SK-N-SH (cell line): ENCODE measurements around the gene DNAH6. TPM values are rescaled to one million over a fixed set of nuclear protein-coding genes. Genes with fewer than 3 reads are reported as not detected.

ENCODE experiments used
- CTCF ChIA-PET: fragments of 300-600, 350-600 bp; formaldehyde crosslinking; extraction: SDS; loops from one replicate; lab custom pipeline; 2021; lab: Yijun Ruan, JAX
- POLR2A ChIA-PET: fragments of 350-600 bp; sonication (Branson Sonifier 250); formaldehyde crosslinking; extraction: SDS; loops from one replicate; lab custom pipeline; 2020; ENCODE audit warnings: antibody characterized with exemption, inconsistent platforms; lab: Yijun Ruan, JAX
- DNase-seq: peaks from one replicate; pipeline ENCODE4 v3.0.0; 2012
- H2AFZ ChIP-seq: fragments of 200-600 bp; sonication (generic); 2 replicates; pipeline ENCODE4 v1.8.1; 2016; ENCODE audit warnings: antibody characterized with exemption, mild to moderate bottlenecking, low read depth
- H3F3A ChIP-seq: fragments of 200-600 bp; sonication (generic); replicated peaks from 2 replicates; pipeline ENCODE3; 2016; ENCODE audit warnings: antibody characterized with exemption, mild to moderate bottlenecking; ENCODE audit not compliant: insufficient read depth
- H3K27ac ChIP-seq, 2 experiments: fragments of 200-500 bp in 1 of 2; fragments of 200-600 bp in 1 of 2; sonication (Bioruptor generic) in 1 of 2; sonication (generic), shearing (Covaris generic) in 1 of 2; 2 replicates each; pipeline versions ENCODE4 v1.5.1 to v1.6.1; 2014 to 2016; ENCODE audit warnings: low read depth in 2 of 2, inconsistent platforms in 1 of 2, low read length in 1 of 2, mild to moderate bottlenecking in 1 of 2, mixed read lengths in 1 of 2
- H3K27me3 ChIP-seq: fragments of 200-600 bp; sonication (generic), shearing (Covaris generic); 2 replicates; pipeline ENCODE4 v1.6.1; 2016; ENCODE audit warnings: mixed run types; ENCODE audit not compliant: insufficient read depth
- H3K36me3 ChIP-seq, 2 experiments: fragments of 200-500 bp in 1 of 2; fragments of 200-600 bp in 1 of 2; sonication (Bioruptor generic) in 1 of 2; sonication (generic) in 1 of 2; replicated peaks in 1 of 2; 2 replicates each; pipeline versions ENCODE3 to v1.5.1; 2014 to 2016; ENCODE audit warnings: low read length in 1 of 2, mild to moderate bottlenecking in 1 of 2; ENCODE audit not compliant: insufficient read depth in 2 of 2, control insufficient read depth in 1 of 2
- H3K4me1 ChIP-seq, 2 experiments: fragments of 200-500 bp in 1 of 2; fragments of 200-600 bp in 1 of 2; sonication (Bioruptor generic) in 1 of 2; sonication (generic), shearing (Covaris generic) in 1 of 2; 2 replicates each; pipeline versions ENCODE4 v1.5.1 to v1.6.1; 2014 to 2016; ENCODE audit warnings: low read depth in 1 of 2, low read length in 1 of 2, mixed run types in 1 of 2; ENCODE audit not compliant: insufficient read depth in 2 of 2, control insufficient read depth in 1 of 2
- H3K4me2 ChIP-seq: fragments of 200-600 bp; sonication (generic), shearing (Covaris generic); 2 replicates; pipeline ENCODE4 v1.6.1; 2017; ENCODE audit warnings: mixed run types
- H3K4me3 ChIP-seq, 2 experiments: fragments of 200-500 bp in 1 of 2; fragments of 200-600 bp in 1 of 2; sonication (Bioruptor generic) in 1 of 2; sonication (generic), shearing (Covaris generic) in 1 of 2; 2 replicates each; pipeline versions ENCODE4 v1.5.1 to v1.8.1; 2014 to 2016; ENCODE audit warnings: low read depth in 2 of 2, inconsistent platforms in 1 of 2, low read length in 1 of 2, mild to moderate bottlenecking in 1 of 2, mixed read lengths in 1 of 2, moderate library complexity in 1 of 2
- H3K79me2 ChIP-seq: fragments of 200-600 bp; sonication (generic); 2 replicates; pipeline ENCODE4 v1.8.1; 2017; ENCODE audit warnings: mild to moderate bottlenecking; ENCODE audit not compliant: insufficient read depth
- H3K9ac ChIP-seq: fragments of 200-600 bp; sonication (generic); 2 replicates; pipeline ENCODE4 v1.6.1; 2017; ENCODE audit warnings: mixed run types
- H3K9me2 ChIP-seq: fragments of 200-600 bp; sonication (generic); 2 replicates; pipeline ENCODE4 v1.6.1; 2017; ENCODE audit warnings: mixed run types
- H3K9me3 ChIP-seq: fragments of 200-600 bp; sonication (generic); 2 replicates; pipeline ENCODE4 v1.6.1; 2017; ENCODE audit warnings: mixed run types, mild to moderate bottlenecking, moderate library complexity
- H4K20me1 ChIP-seq: fragments of 200-600 bp; sonication (generic); 2 replicates; pipeline ENCODE4 v1.6.1; 2017; ENCODE audit warnings: mild to moderate bottlenecking, mixed run types; ENCODE audit not compliant: insufficient read depth
- ELF1 ChIP-seq: IDR thresholded peaks from 2 replicates; pipeline ENCODE4 v1.4.0; 2012
- EP300 ChIP-seq, 2 experiments: IDR thresholded peaks; 2 replicates each; pipeline versions ENCODE4 v1.4.0 to v1.6.1; 2012; ENCODE audit warnings: borderline replicate concordance in 1 of 2, low read depth in 1 of 2, low read length in 1 of 2
- FOSL2 ChIP-seq: IDR thresholded peaks from 2 replicates; pipeline ENCODE4 v1.4.0; 2012; ENCODE audit warnings: low read depth, mild to moderate bottlenecking, moderate library complexity, borderline replicate concordance
- GATA2 ChIP-seq: sonication (generic); formaldehyde crosslinking; IDR thresholded peaks from 2 replicates; pipeline ENCODE4 v1.5.0; 2020; ENCODE audit warnings: mild to moderate bottlenecking, missing genetic modification reagents
- IRF3 ChIP-seq: fragments of 150-350 bp; IDR thresholded peaks from 2 replicates; pipeline ENCODE4 v1.6.1; 2016; ENCODE audit warnings: mild to moderate bottlenecking, low read depth, low read length
- MAX ChIP-seq: IDR thresholded peaks from 2 replicates; pipeline ENCODE4 v1.4.0; 2012; ENCODE audit warnings: low read depth
- MEF2A ChIP-seq: IDR thresholded peaks from 2 replicates; pipeline ENCODE4 v1.4.0; 2012; ENCODE audit warnings: low read depth, borderline replicate concordance
- NFIC ChIP-seq: IDR thresholded peaks from 2 replicates; pipeline ENCODE4 v1.4.0; 2012; ENCODE audit warnings: borderline replicate concordance
- POLR2AphosphoS5 ChIP-seq: IDR thresholded peaks from 2 replicates; pipeline ENCODE4 v1.6.1; 2012; ENCODE audit warnings: low read depth, low read length
- REST ChIP-seq: IDR thresholded peaks from 2 replicates; pipeline ENCODE4 v1.6.1; 2012; ENCODE audit warnings: mild to moderate bottlenecking, low read depth, low read length, moderate library complexity
- RFX5 ChIP-seq: IDR thresholded peaks from 2 replicates; pipeline ENCODE4 v1.6.1; 2012; ENCODE audit warnings: mild to moderate bottlenecking, improper control_type of control experiment, low read length
- RXRA ChIP-seq: IDR thresholded peaks from 2 replicates; pipeline ENCODE4 v1.4.0; 2012; ENCODE audit warnings: low read depth, mild to moderate bottlenecking, borderline replicate concordance
- SIN3A ChIP-seq: IDR thresholded peaks from 2 replicates; pipeline ENCODE4 v1.6.1; 2012; ENCODE audit warnings: low read depth, mild to moderate bottlenecking, low read length, moderate library complexity, borderline replicate concordance
- SMC3 ChIP-seq: IDR thresholded peaks from 2 replicates; pipeline ENCODE4 v1.6.1; 2012; ENCODE audit warnings: low read depth, low read length, improper control_type of control experiment
- TAF1 ChIP-seq: IDR thresholded peaks from 2 replicates; pipeline ENCODE4 v1.6.1; 2012; ENCODE audit warnings: low read depth, mild to moderate bottlenecking, low read length, moderate library complexity, borderline replicate concordance
- TEAD4 ChIP-seq: IDR thresholded peaks from 2 replicates; pipeline ENCODE4 v1.4.0; 2012; ENCODE audit warnings: mild to moderate bottlenecking, borderline replicate concordance; ENCODE audit not compliant: insufficient read depth
- USF1 ChIP-seq: IDR thresholded peaks from 2 replicates; pipeline ENCODE4 v1.4.0; 2012; ENCODE audit warnings: low read depth, borderline replicate concordance
- YY1 ChIP-seq: IDR thresholded peaks from 2 replicates; pipeline ENCODE4 v1.4.0; 2012; ENCODE audit warnings: low read depth, mild to moderate bottlenecking
- ZBTB33 ChIP-seq: IDR thresholded peaks from 2 replicates; pipeline ENCODE4 v1.4.0; 2012; ENCODE audit warnings: low read depth, borderline replicate concordance
- WGBS: methylation state at CpG from one replicate; pipeline ENCODE4 v1.1.6; 2017; ENCODE audit warnings: low lambda C conversion rate; 5-methylcytosine and 5-hydroxymethylcytosine counted together
- polyA plus RNA-seq, 3 experiments: library from polyadenylated mRNA; depleted of rRNA; stranded (reverse); fragments of >200 nt; gene quantifications; 2 replicates each; pipeline ENCODE4 v1.2.3, GENCODE V29; 2012

DNAH6 gene
- polyA plus RNA-seq, 1 of the 3 experiments (the other 2 are of a cell fraction), result 0.03 TPM

- TF ChIP-seq EP300 (IDR thresholded peaks at IDR 0.05; ENCODE audit: borderline replicate concordance in 1 of 2, low read depth in 1 of 2, low read length in 1 of 2), result no peak
- TF ChIP-seq USF1, result no peak
Observed at GRCh38 chr2:84481702-84482101, 34.6 kb upstream of the DNAH6 start (continued).

GRCh38 chr2:84482603-84483002 lies 33.7 kb upstream of the DNAH6 start:
- POLR2A ChIA-PET, result no interaction called here

More at GRCh38 chr2:84482603-84483002, 33.7 kb upstream of the DNAH6 start:
- H3K9me3 ChIP-seq, result peaks cover 2% of the 10 kb centered on the region; the same call in 1 of the 2 replicates
- no peak overlapping the region for H3K27ac ChIP-seq
- H3K4me2 ChIP-seq, result no peak overlapping the region
- H3K4me3 ChIP-seq, result no peak overlapping the region
- 49% methylated on average over 3 of the region's 3 CpGs for whole genome bisulfite sequencing
- no peak for TF ChIP-seq GATA2 (CRISPR knock-in tag)
- no peak for TF ChIP-seq USF1
- TF ChIP-seq MAX, result no peak
- TF ChIP-seq TEAD4, result no peak
- TF ChIP-seq ELF1, result no peak
- no peak for TF ChIP-seq RFX5
- TF ChIP-seq TAF1, result no peak
- TF ChIP-seq ZBTB33, result no peak
- no peak for TF ChIP-seq NFIC
- no peak for TF ChIP-seq MEF2A
- TF ChIP-seq IRF3, result no peak
- no peak for TF ChIP-seq REST
- TF ChIP-seq SIN3A, result no peak
- TF ChIP-seq POLR2AphosphoS5, result no peak
- no peak for TF ChIP-seq SMC3
- no peak for TF ChIP-seq YY1
- TF ChIP-seq EP300 (IDR thresholded peaks at IDR 0.05; ENCODE audit: borderline replicate concordance in 1 of 2, low read depth in 1 of 2, low read length in 1 of 2), result no peak
- no peak for TF ChIP-seq FOSL2
- no peak for TF ChIP-seq RXRA
- TF ChIP-seq, all 33 proteins: peak for 0
- Histone ChIP-seq H2AFZ (peak overlapping the region; percentile 69; the same call in 1 of the 2 replicates), H4K20me1 (no peaks in the 10 kb centered on the region), H3K36me3 (no peaks in the 10 kb centered on the region), H3K9me2 (no peaks in the 10 kb centered on the region), H3K9ac (no peak overlapping the region), H3K79me2 (no peaks in the 10 kb centered on the region), H3K27me3 (no peaks in the 10 kb centered on the region), H3K4me1 (no peaks in the 10 kb centered on the region), H3F3A (no peaks in the 10 kb centered on the region)
- CTCF ChIA-PET, result interaction anchor here (2.4 kb wide), 1 partner anchor 443 kb away, joined by 8 read pairs; no protein-coding TSS in a partner anchor
- DNase-seq, result no peak
